HFF-Myc (cell line): Measurements from ENCODE around the gene AAGAB.

Experiments
- DNase-seq: peaks from one replicate; pipeline ENCODE4 v3.0.0-alpha.2; 2011; ENCODE audit warnings: low read depth; ENCODE audit errors: extremely low read depth
- H3K4me3 ChIP-seq: replicated peaks from 2 replicates; pipeline ENCODE4 v1.5.1; 2011; ENCODE audit warnings: low read depth, mild to moderate bottlenecking, control low read depth, low read length
- TF ChIP-seq, protein P1 (sequence below): IDR thresholded peaks from 2 replicates; pipeline ENCODE4 v1.5.1; 2012; ENCODE audit warnings: mild to moderate bottlenecking, low read depth, low read length, control low read depth; ENCODE audit errors: missing control alignments

AAGAB gene

DNA sequence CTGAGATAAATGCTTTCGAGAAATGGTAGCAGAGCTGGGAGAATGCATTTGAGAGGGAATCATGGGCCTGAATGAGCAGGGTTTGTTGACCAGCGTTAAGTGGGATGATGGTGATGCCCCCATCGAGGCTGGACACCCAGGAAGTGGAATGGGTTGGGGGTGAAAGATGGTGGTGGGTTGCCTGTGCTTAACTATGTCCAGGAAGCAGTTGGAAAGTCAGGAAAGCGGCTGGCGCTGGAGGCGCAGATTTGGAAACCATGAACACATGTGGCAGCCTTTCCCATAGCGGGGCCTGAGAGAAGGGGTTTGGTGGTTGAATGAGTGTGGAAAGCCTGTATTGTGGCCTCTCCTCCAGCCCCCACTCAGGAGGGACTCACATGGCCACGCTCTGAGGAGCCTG is 80.7 kb downstream of the AAGAB start:
- TF ChIP-seq, protein P1, sequence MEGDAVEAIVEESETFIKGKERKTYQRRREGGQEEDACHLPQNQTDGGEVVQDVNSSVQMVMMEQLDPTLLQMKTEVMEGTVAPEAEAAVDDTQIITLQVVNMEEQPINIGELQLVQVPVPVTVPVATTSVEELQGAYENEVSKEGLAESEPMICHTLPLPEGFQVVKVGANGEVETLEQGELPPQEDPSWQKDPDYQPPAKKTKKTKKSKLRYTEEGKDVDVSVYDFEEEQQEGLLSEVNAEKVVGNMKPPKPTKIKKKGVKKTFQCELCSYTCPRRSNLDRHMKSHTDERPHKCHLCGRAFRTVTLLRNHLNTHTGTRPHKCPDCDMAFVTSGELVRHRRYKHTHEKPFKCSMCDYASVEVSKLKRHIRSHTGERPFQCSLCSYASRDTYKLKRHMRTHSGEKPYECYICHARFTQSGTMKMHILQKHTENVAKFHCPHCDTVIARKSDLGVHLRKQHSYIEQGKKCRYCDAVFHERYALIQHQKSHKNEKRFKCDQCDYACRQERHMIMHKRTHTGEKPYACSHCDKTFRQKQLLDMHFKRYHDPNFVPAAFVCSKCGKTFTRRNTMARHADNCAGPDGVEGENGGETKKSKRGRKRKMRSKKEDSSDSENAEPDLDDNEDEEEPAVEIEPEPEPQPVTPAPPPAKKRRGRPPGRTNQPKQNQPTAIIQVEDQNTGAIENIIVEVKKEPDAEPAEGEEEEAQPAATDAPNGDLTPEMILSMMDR, result no peak
- no peak for DNase-seq
- H3K4me3 ChIP-seq, result no peak overlapping the region

DNA sequence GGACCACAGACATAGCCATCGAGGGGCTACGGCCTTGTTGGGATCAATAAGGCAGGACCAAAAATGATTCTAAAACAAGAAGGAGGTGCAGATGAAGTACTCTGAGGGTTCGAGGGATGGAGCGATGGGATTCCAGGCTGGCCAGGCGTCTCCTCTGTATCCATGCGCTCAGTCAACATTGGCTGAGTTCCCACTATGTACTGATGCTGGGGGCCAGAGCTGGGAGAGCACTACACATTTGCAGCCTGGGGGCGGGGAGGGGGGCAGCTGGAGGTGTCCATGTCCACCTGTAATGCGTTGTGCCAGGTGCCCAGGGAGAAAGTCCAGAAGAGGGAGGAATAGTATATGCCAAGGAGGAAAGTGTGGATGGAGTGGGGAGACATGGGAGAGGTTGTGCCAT is 81.5 kb downstream of the AAGAB start:
- TF ChIP-seq, protein P1, result no peak
- no peak overlapping the region for H3K4me3 ChIP-seq
- no peak for DNase-seq

DNA sequence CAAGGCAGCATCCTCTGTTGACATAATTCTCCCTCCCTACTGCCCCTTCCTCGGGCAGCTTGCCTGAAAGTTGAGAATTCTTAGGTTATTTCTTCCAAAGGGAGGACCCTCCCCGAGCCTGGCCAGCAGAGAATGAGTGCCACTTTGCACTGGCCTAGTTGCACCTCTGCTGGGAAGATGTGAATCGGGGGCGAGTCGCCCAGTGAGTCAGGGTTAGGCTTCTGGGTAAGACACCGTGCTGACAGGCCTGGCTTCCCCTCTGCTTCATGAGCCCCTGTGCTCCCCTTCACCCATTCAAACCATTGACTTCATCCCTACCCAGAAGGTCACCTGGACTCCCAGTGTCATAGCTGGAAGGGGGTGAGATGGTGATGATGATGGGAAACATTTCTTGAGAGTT is 82.3 kb downstream of the AAGAB start:
- no peak overlapping the region for H3K4me3 ChIP-seq
- DNase-seq, result no peak
- TF ChIP-seq, protein P1, result no peak

DNA sequence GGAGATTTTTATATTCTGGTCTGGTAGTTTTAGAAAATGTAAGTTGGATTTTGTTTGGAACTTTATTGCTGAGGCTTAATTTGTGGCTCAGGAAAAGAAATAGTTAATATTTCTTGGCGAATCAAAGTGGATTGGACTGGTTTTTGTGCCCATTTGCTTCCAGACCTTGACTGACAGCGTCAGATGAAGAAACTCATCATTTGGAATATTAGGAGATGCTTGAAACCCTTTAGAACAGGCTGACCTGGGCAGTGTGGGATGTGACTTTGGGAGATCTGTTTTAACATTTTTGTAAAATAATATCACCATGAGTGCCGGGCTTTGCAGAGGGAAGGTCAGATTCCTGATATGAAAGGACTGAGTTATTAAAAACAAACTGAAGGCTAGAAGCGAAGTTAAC is 83.0 kb downstream of the AAGAB start:
- TF ChIP-seq, protein P1, result no peak
- no peak overlapping the region for H3K4me3 ChIP-seq
- no peak for DNase-seq

DNA sequence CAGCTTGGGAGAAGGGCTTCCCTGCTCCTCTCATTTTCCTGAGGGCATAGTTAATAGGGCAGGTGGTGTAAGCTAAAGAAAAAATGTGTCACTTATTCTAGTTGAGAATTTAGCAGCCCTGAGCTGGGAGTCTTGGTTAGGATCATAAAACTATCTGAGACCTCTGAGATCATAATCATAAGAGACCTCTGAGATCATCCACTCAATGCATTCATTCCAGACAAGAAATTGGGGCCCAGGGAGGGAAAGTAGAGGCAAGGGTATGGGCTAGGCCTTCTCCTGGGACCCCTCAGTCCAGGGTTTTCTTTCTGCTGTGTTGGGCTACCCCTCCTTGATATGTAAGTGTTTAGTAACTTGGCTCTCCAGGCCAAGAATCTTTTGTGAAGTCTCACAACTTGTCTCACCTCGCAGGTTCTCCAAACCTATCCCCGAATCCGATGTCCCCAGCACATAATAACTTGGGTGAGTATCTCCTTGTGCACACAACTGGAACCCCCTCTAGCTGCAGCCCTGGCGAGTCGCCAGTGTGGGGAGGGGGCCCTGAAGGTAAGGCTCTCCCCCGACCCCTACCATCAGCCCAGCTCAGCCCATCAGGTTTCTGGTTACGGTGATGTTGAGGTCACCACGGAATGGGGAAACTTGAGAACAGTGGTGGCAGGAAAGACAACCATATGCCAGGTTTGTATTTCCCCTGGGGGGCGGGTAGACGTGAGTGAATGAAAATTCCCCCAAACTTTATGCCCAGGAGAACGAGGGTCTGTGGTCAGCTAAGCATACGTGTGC is 84.1 kb downstream of the AAGAB start:
- no peak for DNase-seq
- TF ChIP-seq, protein P1, result no peak
- H3K4me3 ChIP-seq, result no peak overlapping the region

DNA sequence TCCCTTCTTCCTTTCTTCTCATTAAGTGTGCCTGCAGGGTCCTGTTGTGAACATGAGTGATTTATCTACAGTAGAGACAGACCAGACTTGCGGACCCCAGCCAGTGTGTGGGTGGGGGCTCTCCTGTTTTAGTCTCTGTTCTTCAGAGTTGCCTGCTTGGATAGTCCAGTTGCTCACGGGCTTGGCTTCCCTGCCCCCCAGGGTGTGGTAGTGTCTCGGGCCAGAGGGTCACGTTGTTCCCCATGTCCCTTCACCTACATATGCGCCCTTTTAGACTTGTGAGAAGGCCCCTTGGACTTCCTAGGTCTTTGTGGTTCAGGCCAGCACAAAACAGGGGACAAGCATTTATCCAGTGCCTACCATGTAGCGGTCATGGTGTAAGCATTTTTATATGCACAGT is 85.8 kb downstream of the AAGAB start:
- TF ChIP-seq, protein P1, result no peak
- DNase-seq, result no peak
- H3K4me3 ChIP-seq, result no peak overlapping the region

DNA sequence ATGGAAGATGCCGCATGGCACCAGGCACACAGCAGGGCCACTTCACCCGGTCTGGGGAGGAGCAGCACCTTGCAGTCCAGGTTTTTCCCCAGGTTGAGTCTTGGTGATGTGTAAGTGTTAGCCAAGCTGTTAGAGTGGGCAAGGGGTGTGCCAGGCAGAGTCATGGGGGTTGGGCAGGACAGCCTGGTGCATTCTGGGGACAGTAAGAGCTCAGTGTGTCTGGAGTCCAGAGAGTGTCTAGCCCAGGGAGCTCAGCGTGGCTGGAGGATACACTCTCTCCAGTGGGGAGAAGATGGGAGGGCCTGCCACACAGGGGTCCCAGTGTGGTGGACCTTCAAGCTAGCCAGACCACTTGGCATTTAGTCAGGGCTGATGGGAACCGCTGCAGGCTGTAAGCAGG is 87.4 kb downstream of the AAGAB start:
- DNase-seq, result no peak
- TF ChIP-seq, protein P1, result no peak
- H3K4me3 ChIP-seq, result no peak overlapping the region
